OCI-LY7 (cell line): ENCODE data around the gene MSANTD7. TPM values are rescaled to one million over a fixed set of nuclear protein-coding genes. Genes with fewer than 3 reads are reported as not detected.
"Not testable (repeated sequence)": the region's sequence is repeated elsewhere in the genome, so short reads cannot be mapped to it uniquely, and the experiment has no call there.

Experiments used
- BruUV-seq: library from RNA; stranded (reverse); fragments of 400-500 nt; replicated peaks from 2 replicates; lab custom pipeline; 2021; lab: Mats Ljungman, UMichigan
- CTCF ChIA-PET: fragments of 300-600 bp; sonication (Branson Sonifier 250); formaldehyde crosslinking; loops from one replicate; lab custom pipeline; 2022; ENCODE audit warnings: antibody characterized with exemption; ENCODE audit not compliant: unreplicated experiment; lab: Charles Lee
- POLR2A ChIA-PET: fragments of 300-600 bp; sonication (Branson Sonifier 250); formaldehyde crosslinking; loops from one replicate; lab custom pipeline; 2022; ENCODE audit warnings: antibody characterized with exemption; lab: Charles Lee
- DNase-seq: peaks from one replicate; pipeline ENCODE4 v3.0.0-alpha.2; 2015; ENCODE audit warnings: low spot score
- H2AFZ ChIP-seq: fragments of 200-600 bp; sonication (generic), shearing (Covaris generic); 2 replicates; pipeline ENCODE4 v1.6.1; 2014; ENCODE audit warnings: mild to moderate bottlenecking, antibody characterized with exemption, low read length, moderate library complexity
- H3K27ac ChIP-seq: fragments of 200-600 bp; sonication (generic); 2 replicates; pipeline ENCODE4 v1.5.1; 2014; ENCODE audit warnings: mixed run types, low read depth, mild to moderate bottlenecking, moderate library complexity, low read length, inconsistent platforms; ENCODE audit not compliant: poor library complexity, severe bottlenecking
- H3K36me3 ChIP-seq: fragments of 200-600 bp; sonication (generic); 2 replicates; pipeline ENCODE4 v1.6.1; 2014; ENCODE audit warnings: mild to moderate bottlenecking, antibody characterized with exemption, low read length, moderate library complexity, mixed read lengths; ENCODE audit not compliant: insufficient read depth
- H3K4me1 ChIP-seq: fragments of 200-600 bp; sonication (generic); 2 replicates; pipeline ENCODE4 v1.5.1; 2014; ENCODE audit warnings: mild to moderate bottlenecking, low read length; ENCODE audit not compliant: insufficient read depth, poor library complexity, severe bottlenecking
- H3K4me2 ChIP-seq: fragments of 200-600 bp; sonication (generic); 2 replicates; pipeline ENCODE4 v1.6.1; 2014; ENCODE audit warnings: mild to moderate bottlenecking, low read length
- H3K4me3 ChIP-seq: fragments of 200-600 bp; sonication (generic); 2 replicates; pipeline ENCODE4 v1.5.1; 2014; ENCODE audit warnings: mild to moderate bottlenecking, low read depth, low read length; ENCODE audit not compliant: poor library complexity, severe bottlenecking
- H3K79me2 ChIP-seq: fragments of 200-600 bp; sonication (generic); 2 replicates; pipeline ENCODE4 v1.6.1; 2016; ENCODE audit warnings: low read depth, mild to moderate bottlenecking, low read length, moderate library complexity, mixed read lengths; ENCODE audit not compliant: insufficient read depth
- H3K9me2 ChIP-seq: fragments of 200-600 bp; sonication (generic); 2 replicates; pipeline ENCODE4 v1.6.1; 2016; ENCODE audit warnings: mild to moderate bottlenecking, low read length, mixed read lengths; ENCODE audit not compliant: insufficient read depth
- H3K9me3 ChIP-seq: fragments of 200-600 bp; sonication (generic); 2 replicates; pipeline ENCODE4 v1.6.1; 2014; ENCODE audit warnings: mild to moderate bottlenecking, mixed run types, low read length, mixed read lengths
- H4K20me1 ChIP-seq: fragments of 200-600 bp; sonication (generic); 2 replicates; pipeline ENCODE4 v1.6.1; 2014; ENCODE audit warnings: mild to moderate bottlenecking, antibody characterized with exemption, low read length, moderate library complexity, mixed read lengths; ENCODE audit not compliant: insufficient read depth
- EZH2phosphoT487 ChIP-seq: fragments of 200-600 bp; sonication (generic); IDR thresholded peaks from 2 replicates; pipeline ENCODE4 v1.6.1; 2018; ENCODE audit warnings: low read depth, borderline replicate concordance, mild to moderate bottlenecking, mixed run types, antibody characterized with exemption, low read length, moderate library complexity, mixed read lengths
- intact Hi-C: fragments of 100-400 bp; cut with micrococcal nuclease; formaldehyde crosslinking; loops from one replicate; pipeline ENCODE4 v1.10.0; 2022; ENCODE audit not compliant: unreplicated experiment
- total RNA-seq, 2 experiments: library from RNA; depleted of rRNA in 1 of 2; stranded (reverse); fragments of >200 nt in 1 of 2; shearing (Covaris generic) in 1 of 2; gene quantifications; 2 replicates each; pipeline ENCODE4 v1.2.3, GENCODE V29; 2014 to 2022
- TF ChIP-seq, protein P1 (sequence below): fragments of 200-600 bp; sonication (generic); conservative IDR thresholded peaks from 2 replicates; pipeline ENCODE4 v1.5.1; 2014; ENCODE audit warnings: mild to moderate bottlenecking, antibody characterized with exemption, low read length, moderate library complexity, mixed read lengths

Gene MSANTD7
- total RNA-seq, 2 experiments from 2014 or later, result 26.5 to 29.5 TPM

DNA sequence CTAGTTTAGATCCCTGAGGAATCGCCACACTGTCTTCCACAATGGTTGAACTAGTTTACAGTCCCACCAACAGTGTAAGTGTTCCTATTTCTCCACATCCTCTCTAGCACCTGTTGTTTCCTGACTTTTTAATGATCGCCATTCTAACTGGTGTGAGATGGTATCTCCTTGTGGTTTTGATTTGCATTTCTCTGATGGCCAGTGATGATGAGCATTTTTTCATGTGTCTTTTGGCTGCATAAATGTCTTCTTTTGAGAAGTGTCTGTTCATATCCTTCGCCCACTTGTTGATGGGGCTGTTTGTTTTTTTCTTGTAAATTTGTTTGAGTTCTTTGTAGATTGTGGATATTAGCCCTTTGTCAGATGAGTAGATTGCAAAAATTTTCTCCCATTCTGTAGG lies 26.8 kb downstream of the MSANTD7 start:
- H3K79me2 ChIP-seq, H4K20me1 ChIP-seq, H2AFZ ChIP-seq, CTCF ChIA-PET, H3K4me3 ChIP-seq, H3K9me2 ChIP-seq, H3K4me1 ChIP-seq, H3K9me3 ChIP-seq, H3K27ac ChIP-seq, DNase-seq, H3K4me2 ChIP-seq, POLR2A ChIA-PET: not testable (repeated sequence)
- BruUV-seq, result TSS peak; percentile 55
- intact Hi-C loops, result loop anchor here (5.0 kb wide), 1 partner anchor 47 kb away; no protein-coding TSS in a partner anchor
- peaks cover 76% of the 10 kb centered on the region for H3K36me3 ChIP-seq

DNA sequence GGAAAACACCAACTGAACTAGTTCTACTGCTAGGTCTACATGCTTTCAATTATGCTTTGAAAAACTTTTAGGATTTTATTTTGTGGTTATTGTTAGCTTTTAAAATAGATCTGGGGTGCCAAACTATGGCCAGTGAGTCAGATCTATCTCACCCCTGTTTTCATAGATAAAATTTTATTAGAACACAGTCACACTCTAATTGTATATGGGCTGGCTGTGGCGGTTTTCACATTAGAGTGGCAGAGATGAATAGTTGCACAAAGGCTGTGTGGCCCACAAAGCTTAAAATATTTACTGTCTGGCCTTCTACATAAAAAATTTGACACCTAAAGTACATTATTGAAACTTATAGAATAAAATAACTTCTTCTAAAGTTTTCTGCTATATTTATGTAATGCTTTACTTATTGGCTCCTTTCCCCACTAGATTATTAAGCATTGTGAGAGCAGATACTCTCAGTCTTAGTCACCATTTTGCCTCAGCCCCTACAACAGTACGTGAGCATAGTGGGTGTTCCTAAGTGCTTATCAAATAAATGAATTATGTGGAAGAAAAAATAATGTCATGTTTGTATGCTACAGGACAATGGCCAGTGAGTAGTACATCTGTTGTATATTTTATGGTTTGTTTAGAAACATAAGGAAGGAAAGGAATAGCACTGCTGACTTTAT lies 35.1 kb downstream of the MSANTD7 start:
- no peak overlapping the region for H2AFZ ChIP-seq
- intact Hi-C loops, result no loop called here
- POLR2A ChIA-PET, result interaction anchor here (0.6 to 1.4 kb wide), 4 partner anchors 10 to 354 kb away, joined by 3 to 4 read pairs (median 3); no protein-coding TSS in a partner anchor
- no peak overlapping the region for H3K4me3 ChIP-seq
- H4K20me1 ChIP-seq, result no peaks in the 10 kb centered on the region; the same call in 1 of the 2 replicates
- H3K9me3 ChIP-seq, result no peaks in the 10 kb centered on the region
- H3K9me2 ChIP-seq, result no peaks in the 10 kb centered on the region
- H3K79me2 ChIP-seq, result peaks cover 17% of the 10 kb centered on the region
- DNase-seq, result no peak
- no TSS peak for BruUV-seq
- H3K36me3 ChIP-seq, result peaks cover 60% of the 10 kb centered on the region
- no peak overlapping the region for H3K4me2 ChIP-seq
- CTCF ChIA-PET, result no interaction called here
- H3K27ac ChIP-seq, result no peak overlapping the region
- H3K4me1 ChIP-seq, result peaks cover 17% of the 10 kb centered on the region
- TF ChIP-seq EZH2phosphoT487, result no peak
- TF ChIP-seq, protein P1, sequence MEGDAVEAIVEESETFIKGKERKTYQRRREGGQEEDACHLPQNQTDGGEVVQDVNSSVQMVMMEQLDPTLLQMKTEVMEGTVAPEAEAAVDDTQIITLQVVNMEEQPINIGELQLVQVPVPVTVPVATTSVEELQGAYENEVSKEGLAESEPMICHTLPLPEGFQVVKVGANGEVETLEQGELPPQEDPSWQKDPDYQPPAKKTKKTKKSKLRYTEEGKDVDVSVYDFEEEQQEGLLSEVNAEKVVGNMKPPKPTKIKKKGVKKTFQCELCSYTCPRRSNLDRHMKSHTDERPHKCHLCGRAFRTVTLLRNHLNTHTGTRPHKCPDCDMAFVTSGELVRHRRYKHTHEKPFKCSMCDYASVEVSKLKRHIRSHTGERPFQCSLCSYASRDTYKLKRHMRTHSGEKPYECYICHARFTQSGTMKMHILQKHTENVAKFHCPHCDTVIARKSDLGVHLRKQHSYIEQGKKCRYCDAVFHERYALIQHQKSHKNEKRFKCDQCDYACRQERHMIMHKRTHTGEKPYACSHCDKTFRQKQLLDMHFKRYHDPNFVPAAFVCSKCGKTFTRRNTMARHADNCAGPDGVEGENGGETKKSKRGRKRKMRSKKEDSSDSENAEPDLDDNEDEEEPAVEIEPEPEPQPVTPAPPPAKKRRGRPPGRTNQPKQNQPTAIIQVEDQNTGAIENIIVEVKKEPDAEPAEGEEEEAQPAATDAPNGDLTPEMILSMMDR, result no peak

DNA sequence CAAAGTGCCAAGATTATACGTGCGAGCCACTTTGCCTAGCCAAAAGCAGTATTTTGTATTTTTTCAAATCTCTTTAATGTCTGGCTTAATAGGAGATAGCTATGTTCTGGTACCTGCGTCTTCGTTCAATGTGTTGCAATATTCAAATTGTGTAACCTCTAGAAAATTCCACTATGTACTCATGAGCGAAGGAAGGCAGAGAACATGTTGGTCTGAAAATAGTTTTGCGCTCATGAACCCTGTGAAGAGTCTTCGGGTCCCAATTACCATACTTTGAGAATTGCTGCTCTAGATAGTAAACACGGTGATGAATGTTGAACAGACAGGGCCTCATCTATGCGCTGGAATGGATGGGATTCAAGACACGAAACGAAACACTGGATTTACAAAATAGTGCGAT lies 37.8 kb downstream of the MSANTD7 start:
- Histone ChIP-seq H3K4me3 (no peak overlapping the region), H3K9me2 (no peaks in the 10 kb centered on the region), H3K36me3 (peaks cover 39% of the 10 kb centered on the region), H4K20me1 (peaks cover 9% of the 10 kb centered on the region; the same call in 1 of the 2 replicates), H3K79me2 (peaks cover 39% of the 10 kb centered on the region), H3K9me3 (no peaks in the 10 kb centered on the region), H3K27ac (no peak overlapping the region), H2AFZ (no peak overlapping the region), H3K4me1 (peaks cover 28% of the 10 kb centered on the region), H3K4me2 (no peak overlapping the region)
- no peak for DNase-seq
- intact Hi-C loops, result loop anchor here (5.0 kb wide), 2 partner anchors 221 to 274 kb away; partner anchors contain the start of gene RPP38
- ChIA-PET POLR2A (interaction anchor here (1.0 kb wide), 1 partner anchor 135 kb away, joined by 3 read pairs; no protein-coding TSS in a partner anchor), CTCF (no interaction called here)
- no TSS peak for BruUV-seq
- no peak for TF ChIP-seq EZH2phosphoT487
- TF ChIP-seq, protein P1, result no peak
